Measurements from ENCODE around the gene FHAD1.

FHAD1 gene

DNA sequence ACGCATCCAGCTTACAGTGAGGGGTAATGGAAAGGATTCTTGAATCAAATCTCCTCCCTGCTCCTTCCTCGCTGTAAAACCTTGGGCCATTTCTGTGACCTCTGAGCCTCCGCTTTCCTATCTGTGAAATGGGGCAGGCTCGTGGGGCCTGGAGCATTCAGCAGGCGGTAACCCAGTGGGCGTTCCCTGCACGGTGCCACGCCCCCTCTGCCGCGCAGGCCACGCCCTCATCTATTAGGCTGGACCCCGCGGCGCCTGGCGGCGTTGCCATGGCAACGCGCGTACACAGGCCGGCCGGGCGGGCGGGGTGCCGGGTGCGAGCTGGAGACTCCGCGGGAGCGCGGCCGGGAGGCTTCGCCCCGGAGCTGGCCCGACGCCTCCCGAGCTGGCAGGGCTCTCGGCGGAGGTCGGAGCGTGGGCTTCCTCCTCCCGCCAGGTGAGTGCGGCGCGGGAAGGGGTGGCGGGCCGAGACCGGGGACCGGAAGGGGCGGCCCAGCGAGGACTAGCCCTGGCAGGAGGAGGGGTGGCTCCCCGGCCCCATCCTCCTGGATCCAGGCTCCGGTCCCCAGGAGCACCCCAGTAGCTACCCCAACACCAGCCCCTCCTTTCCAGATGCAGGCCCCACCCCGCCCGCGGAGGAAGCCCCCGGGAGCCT lies at the start of gene FHAD1:
Gene FHAD1, plus strand, starts transcription at position 264 of the 655 bp plus-strand sequence. CDS start 4,562 bp downstream, outside the sequence.
- no peak for DNase-seq

DNA sequence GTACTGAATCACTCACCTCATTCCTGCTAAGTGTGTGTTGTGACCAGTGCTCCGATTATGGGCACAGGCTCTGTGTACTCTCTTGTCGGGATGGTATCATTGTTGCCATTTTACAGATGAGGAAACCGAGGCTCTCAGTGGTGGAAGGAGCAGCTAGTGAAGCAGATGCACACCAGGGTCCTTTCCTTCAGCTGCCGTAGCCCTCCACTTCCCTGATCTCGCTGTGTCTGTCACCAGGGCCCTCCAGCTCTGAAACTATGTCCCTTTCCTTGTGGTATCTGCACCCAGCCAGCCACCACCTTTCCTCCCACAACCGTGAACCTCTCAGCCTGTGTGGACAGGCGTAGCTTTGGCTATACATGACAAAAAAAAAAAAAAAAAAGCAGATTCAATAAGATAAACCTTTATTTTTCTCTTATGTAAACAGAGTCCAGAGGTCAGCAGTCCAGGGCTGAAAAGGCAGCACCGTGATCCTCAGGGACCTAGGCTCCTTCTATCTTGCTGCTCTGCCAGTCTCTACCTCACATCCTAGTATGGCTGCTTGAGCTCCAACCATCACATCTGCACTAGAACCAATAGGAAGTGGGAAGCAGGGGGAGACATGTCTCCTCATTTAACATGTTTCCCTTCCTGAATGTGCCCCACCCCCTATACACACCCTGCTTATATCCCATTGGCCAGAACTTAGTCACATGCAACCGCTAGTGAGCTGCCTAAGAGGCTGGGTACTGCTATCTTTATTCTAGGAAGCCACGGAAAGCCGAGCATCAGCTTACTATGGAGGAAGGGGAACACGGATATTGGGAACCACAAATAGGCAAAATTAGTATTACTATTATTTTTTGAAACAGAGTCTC lies 49.2 kb upstream of the FHAD1 start:
- no peak for DNase-seq

DNA sequence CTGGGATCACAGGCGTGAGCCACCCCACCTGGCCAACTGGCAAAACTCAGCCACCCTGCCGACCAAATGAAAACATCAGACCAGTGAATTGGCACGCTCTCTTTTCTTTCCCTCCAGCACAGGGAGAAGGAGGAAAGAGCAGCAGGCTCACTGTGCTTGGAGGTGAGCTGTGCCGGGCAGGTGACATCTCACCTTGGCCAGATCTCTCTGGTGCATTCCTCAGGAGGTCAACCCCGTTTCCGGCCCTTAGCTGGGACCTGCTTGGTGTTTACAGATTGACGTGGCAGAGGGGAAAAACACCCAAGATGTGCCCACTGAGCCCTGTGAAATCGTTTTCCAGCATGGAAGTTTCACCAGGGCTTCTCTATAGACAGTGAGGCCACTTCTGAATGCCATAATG lies 48.3 kb upstream of the FHAD1 start:
- DNase-seq = no peak

DNA sequence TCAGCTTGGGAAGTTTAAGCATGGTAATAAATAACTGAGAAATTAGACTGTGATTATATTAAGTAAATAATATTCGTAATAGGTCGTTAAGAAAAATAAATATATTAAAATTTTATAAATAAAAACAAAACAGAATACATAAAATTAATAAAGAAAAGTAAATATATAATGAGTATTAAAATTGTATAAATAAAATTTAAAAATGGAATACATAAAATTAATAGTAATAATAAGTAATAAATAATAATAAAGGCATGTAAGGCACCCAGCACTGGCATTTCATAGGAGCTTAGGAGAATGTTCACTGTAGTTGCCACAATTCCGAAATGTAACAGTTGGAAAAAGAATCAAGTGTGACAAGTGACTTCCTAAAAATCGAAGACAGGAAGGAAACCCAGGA lies 45.8 kb upstream of the FHAD1 start:
- no peak for DNase-seq

DNA sequence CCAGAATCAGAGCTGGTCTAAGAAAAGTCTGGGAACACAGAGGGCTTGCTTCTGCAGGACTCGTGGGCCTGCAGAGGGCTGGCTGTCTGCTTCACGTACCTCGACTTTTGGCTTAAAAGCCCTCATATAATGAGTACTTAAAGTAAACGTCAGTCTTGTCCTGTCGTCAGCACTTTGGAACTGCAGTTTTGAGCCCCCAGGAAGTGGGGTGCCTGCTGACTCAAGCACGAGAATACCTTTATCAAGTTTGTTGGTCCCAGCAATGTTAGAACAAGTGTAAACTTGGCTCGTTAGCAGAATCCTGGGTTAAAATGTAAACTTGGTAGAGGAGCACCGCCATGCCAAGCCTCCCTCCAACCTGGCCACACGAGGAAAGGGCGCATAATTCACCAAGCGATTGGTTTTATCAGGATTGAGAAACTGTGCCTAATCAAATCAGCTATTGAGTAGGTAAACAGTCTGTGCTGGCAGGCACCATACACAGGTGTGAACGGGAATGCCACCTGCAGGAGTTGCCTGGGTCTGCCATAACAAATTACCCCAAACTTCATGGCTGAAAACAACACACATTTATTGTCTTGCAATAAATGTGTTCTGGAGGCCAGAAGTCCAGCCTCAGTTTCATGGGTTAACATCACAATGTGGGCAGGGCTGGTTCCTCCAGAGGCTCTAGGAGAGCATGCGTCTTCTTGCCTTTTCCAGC lies 45.0 kb upstream of the FHAD1 start:
- no peak for DNase-seq

DNA sequence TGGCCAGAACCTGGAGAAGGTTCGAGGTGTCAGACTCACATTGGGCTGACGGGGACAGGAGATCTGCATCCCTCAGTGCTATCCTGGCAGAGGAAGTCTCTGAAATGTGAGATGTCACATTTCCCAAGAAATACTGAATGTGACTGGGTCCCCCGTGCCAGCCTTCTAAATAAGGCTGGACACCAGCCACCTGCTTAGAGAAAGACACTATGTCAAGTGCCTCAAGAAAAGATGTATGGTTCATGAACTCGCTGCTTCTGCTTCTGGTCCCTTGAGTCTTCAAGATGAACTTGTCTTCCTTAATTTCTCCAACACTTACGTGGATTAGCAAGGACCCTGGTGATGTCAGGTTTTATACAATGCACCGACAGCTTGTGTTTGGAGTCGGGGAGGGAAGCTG lies 42.1 kb upstream of the FHAD1 start:
- DNase-seq = no peak

DNA sequence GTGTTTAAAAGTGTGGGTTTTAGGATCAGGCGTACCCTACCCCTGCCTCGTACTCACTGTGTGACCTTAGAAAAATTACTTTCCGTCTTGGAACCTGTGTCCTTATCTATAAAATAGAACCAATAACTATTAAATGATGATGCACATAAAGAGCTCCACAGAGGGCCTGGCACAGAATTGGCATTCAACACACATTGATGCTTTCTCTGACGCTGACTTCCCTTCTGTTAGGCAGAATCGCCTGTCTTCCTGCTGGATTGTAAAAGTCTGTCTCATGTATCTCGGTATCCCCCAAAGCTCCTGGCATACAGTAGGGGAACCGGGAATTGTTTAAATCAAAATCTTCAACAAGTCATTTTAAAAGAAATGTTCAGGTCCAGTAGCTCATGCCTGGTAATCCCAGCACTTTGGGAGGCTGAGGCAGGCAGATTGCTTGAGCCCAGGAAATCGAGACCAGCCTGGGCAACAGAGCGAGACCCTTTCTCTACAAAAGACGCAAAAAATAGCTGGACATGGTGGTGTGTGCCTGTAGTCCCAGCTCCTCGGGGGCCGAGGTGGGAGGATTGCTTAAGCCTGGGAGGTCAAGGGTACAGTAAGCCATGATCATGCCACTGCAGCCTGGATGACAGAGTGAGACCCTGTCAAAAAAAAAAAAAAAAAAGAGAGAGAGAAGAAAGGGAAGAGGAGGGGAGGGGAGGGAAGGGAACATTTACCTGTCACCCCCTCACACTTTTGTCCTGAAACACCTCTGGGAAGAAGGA lies 41.3 kb upstream of the FHAD1 start:
- DNase-seq = no peak

DNA sequence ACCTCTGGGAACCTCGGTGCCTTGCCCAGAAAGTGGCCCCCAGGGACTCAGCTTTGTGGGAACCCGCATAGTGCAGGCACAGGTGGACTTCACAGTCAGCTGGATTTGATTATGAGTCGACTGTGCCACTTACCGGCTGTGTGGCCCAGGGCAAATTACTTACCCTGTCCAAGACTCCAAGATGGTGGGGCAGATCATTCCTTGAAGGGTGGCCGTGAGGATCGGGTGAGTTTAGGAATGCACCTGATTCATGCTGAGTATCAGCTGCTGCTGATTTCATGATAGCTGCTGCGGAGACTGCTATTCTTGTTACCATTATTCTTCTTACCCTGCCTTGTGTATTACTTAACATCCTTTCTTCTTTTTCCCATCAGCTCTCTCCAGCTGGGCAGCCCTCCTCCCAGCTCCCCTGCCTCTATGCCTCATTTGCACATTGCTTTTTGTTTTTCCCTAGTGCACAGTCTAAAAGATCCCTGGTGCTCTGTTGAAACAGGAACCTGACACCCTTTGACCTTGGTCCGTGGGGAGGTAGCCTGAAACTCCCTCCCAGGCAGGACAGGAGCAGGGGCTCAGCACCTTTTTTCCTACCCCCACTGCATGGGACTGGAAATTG lies 40.5 kb upstream of the FHAD1 start:
- DNase-seq = no peak

DNA sequence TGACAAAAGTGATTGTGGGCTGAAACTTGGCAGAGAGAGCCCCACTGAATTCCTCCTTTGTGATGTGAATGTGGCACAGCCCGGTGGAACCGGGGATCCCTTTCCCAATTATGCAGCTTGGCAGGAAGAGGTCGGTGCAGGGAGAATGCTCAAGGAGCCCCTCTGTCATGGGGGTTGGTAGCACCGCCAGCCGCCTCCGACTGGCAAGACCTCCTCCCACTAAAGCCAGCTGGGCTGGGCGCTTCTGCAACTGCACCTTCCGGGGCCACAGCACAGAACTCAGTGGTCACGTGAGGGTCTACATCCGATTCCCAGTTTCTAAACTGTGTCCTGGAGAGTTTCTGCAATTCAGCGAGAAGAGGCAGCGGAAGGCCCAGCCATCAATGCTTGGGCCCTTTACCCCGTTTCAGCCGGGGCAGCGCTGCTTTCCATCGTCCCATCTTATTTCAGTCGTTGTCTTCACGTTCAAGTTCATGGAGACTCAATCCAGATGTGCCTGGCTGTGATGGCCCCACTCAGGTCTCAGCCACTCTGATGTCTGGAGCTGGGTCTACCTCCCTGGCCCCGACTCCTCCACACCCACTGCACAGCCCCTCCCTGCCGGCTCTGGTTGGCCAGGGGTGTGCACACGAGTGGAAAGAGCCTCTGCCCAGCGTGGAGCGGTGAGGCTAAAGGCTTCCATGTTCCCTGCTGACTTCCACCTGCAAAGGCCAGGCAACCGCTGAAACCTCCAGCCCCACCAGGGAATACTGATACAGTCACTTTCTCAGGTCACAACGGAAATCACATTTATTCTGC lies 39.8 kb upstream of the FHAD1 start:
- no peak for DNase-seq

DNA sequence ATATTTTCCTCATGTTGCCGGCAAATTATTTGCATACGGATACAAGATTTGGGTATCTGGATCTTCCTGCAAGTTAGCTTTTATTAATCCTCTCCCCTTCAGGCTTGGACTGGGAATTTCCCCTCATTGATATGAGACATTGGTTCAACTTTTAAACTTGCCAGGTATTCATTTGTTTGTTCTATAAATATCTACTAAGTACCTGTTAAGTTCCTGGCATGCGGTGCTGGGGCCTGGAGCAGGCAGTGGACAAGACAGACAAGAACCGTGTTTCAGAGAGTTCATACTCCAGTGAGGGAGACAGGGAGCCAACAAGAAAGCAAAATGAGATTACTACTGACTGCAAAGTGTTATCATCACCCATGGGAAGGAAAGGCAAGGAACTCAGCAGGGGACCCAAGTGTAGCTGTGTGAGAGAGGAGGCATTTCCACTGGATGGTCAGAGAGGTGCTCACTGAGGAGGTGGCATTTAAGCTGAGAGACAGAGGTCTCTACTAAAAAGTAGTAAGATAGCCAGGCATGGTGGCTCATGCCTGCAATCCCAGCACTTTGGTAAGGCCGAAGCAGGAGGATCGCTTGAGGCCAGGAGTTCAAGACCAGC lies 39.1 kb upstream of the FHAD1 start:
- no peak for DNase-seq

DNA sequence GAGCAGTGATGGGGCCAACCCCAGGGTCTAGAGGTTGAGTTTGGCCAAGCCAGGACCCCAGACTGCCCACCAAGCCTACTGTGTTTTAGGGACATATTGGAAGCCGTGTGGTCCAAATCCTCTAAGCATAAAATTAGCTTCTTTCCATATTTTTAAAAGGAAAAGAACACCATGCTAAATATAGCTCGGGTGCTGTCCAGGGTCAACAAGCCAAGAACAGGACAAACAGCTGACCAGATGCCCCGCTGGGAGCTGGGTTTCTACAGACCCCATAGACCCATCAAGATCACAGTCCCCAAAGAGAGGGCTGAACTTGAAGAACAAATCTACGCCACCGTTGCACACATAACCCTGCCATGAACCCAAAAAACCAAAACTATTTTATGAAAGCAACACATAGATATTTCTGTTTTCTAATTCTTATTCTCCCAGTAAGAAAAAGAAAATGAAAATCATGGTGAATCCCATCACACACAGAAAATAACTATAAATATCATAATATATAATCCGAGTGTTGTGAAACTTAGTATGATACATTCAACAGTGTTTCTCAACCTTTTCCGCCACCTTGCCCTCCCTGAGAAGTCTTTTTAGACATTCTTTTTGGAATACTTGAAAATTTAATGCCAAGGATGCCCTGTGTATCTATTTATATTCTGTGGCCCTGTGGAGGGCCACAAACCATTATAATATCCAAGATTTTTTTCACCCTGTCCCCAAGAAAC lies 36.2 kb upstream of the FHAD1 start:
- no peak for DNase-seq

DNA sequence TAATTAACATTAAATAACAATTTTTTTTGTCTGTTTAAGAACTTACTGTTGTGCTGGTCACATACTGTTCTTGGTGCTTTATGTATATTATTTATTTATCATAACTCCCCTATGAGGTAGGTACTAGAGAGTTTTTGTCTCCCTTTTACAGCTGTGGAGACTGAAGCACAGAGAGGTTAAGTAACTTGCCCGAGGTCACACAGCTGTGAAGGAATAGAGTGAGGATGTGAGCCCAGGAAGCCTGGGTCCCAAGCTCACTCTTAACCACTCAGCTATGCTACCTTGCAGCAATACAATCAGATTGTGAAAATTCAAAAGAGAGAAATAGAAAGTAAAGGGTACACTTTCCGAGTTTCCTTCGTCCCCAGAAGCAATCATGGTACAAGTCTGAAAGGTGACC lies 35.6 kb upstream of the FHAD1 start:
- DNase-seq = no peak

DNA sequence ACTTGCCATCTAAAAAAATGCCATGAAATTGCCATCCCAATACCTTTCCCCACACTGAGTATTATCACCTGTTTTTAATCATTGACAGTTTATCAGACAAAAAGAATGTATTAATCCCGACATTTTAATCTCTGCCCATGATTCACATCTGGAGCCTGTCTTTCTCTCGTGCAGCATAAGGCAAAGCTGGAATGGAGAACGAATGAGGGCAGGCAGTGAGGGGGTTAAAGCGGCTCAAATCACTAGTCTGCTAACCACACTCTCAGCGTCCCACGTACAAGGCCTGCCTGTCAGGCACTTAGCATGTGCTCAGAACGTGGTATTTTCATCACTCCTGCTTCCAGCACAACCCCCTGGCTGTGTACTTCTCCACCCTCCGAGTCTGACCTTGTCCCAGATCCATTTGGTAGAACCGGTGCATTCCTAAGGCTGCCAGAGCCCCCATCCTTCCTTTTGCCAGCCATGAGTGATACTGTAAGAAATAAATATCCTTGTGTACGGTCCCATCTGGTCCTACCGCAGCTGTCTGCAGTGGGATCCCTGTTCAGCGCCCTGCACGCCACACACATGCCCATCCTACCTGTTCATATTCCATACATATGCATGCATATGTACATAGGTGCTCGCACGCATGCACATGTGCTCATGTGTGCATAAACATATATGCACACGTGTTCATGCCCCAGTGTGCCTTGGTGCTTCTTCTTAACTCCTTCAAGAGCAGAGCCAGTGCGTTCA lies 34.6 kb upstream of the FHAD1 start:
- no peak for DNase-seq

DNA sequence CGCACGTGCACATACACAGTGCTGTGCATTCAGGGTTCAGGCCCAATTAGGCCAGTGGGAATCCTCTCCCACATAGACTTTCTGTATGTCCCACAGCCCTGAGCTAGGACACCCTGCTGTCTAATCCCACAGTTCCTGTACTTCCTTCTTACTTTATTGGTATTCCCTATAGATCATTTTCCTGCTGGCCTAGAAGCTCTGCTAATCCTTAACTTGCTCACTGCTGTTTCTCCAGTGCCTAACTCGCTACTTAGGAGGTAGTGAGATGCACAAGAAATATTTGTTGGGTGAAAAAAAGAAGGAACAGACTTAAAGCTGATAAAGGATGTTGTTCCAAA lies 34.1 kb upstream of the FHAD1 start:
- no peak for DNase-seq

DNA sequence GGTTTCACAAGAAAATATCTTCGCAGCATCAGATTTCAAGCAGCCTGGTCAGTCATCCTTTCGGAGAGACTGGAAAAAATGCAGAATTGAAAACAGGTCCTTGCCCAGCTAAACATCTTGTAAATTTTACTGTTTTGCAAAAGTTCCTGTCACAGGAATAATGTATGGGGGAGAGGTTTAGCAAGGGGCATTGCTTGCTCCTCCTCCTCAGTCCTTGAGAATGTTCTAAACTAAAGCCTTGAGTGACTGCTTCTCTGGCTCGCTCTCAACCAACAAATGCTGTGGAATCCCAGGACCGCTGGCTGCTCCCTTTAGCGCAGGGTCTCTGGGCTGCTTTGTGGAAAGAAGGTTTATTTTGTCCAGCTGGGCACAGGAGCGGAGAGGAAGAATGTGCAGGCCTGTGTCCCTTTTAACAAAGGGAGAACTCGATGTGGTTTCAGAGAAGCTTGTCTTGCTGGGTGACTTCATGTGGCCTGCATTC lies 33.6 kb upstream of the FHAD1 start:
- DNase-seq = no peak

DNA sequence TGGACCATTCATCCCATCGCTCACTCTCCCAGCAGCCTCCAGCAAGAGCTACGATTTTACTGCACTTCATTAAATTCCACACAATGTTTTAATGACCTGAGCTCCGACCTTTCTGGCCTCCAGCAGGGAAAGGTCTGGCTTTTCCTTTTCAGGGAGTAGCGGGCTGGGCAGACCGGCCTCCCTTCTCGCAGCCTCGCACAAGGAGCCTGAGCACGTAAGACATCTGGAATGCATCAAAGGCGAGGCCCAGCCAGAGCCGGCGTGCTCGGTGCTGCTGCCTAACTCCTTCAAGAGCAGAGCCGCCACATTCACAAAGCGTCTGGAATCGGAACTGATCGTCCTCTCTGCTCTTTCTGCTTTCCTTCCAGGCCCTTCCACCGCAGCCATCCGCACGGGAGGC lies 32.5 kb upstream of the FHAD1 start:
- DNase-seq = no peak

DNA sequence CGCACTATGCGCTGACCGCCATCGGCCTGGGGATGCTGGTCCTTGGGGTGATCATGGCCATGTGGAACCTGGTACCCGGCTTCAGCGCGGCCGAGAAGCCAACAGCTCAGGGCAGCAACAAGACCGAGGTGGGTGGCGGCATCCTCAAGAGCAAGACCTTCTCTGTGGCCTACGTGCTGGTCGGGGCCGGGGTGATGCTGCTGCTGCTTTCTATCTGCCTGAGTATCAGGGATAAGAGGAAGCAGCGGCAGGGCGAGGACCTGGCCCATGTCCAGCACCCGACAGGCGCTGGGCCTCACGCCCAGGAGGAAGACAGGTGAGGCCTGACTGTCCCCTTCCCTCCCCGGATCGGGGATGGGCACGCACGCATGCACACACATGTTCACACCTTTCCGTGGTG lies 31.9 kb upstream of the FHAD1 start:
- no peak for DNase-seq

DNA sequence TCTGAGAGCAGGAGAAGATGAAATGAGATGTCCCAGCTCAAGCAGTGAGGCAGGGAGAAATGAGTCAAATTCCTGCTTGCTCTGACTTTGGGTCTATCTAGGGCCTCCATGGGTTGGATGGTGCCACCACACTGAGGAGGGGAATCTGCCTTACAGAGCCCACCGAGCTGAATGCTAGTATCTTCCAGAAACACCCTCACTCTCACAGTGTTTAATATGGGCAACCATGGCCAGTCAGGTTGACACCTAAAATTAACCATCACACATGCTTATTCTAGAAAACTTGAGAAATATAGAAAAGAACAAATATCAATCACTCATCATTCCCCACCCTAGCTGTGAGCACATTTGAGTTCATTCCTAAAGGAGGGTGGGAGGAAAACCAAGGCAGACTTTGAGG lies 29.4 kb upstream of the FHAD1 start:
- no peak for DNase-seq

DNA sequence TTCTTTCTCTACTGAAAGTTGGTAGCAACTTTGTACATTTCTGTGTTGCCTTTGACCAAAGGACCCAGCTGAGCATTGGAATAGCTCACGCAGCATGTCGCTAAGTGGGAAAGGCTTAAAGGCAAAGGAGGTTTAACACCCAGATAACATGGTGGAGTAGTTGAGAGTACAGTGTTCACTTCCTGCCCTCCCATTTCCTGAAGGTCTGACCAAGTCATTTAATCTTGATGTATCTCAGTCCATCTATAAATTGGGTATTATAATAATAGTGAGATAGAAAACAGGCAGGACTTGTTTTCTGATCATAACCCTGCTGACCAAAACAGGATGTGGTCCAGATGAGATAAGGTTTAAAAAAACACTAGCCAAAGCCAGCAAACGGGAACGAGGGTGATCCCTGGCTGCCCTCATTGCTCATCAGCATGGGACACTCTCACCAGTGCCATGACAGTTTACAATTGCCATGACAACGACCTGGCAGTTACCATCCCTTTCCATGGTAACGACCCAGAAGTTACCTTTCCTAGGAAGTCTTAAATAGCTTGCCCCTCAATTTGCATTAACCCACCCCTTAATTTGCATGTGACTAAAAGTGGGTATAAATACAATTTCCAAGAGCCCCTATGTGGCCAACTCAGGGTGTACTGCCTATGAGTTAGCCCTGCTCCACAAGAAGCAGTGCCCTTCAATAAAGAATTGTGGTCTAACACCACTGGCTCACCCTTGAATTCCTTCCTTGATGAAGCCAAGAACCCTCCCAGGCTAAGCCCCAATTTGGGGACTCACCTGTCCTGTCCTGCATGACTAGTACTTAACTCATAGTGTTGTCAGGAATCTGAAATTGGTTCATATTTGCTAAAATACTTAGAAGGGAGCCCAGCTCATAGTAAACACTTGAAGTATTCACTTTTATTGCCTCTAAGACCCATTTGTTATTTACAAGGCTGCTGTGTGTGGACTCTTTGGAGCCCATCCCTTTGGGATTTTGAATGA lies 28.4 kb upstream of the FHAD1 start:
- DNase-seq = no peak

All from KG1 (cell line).